Measurements from ENCODE around the gene TMEM205. TPM values are rescaled to one million over a fixed set of nuclear protein-coding genes. Genes with fewer than 3 reads are reported as not detected.
A peak's percentile ranks its signal among the peaks of the same experiment; 100 is the strongest.
"Not testable (repeated sequence)": the region's sequence is repeated elsewhere in the genome, so short reads cannot be mapped to it uniquely, and the experiment has no call there.

The TMEM205 gene
- polyA plus RNA-seq (ENCODE audit: insufficient read length): 121 TPM
- long read RNA-seq, donor 1, transcript TMEM205-216 (4 exons, 792 nt): major isoform, 46 of 99 reads
- long read RNA-seq, donor 1, transcript TMEM205-205 (4 exons, 677 nt): minor isoform, 7 of 99 reads
- long read RNA-seq, donor 1, transcript TMEM205-203 (2 exons, 1,147 nt): minor isoform, 20 of 99 reads
- long read RNA-seq, donor 1, transcript TMEM205-210 (4 exons, 840 nt): minor isoform, 15 of 99 reads
- long read RNA-seq, donor 1, partial matches to known transcripts: 0 of 99 reads
- long read RNA-seq, donor 1, other reads (novel, unspliced or antisense): 0 of 99 reads
- long read RNA-seq, donor 2, transcript TMEM205-201 (3 exons, 1,034 nt): minor isoform, 11 of 86 reads
- long read RNA-seq, donor 2, transcript TMEM205-210 (4 exons, 840 nt): minor isoform, 8 of 86 reads
- long read RNA-seq, donor 2, transcript TMEM205-216 (4 exons, 792 nt): major isoform, 46 of 86 reads
- long read RNA-seq, donor 2, transcript TMEM205-203 (2 exons, 1,147 nt): minor isoform, 13 of 86 reads
- long read RNA-seq, donor 2, partial matches to known transcripts: 0 of 86 reads
- long read RNA-seq, donor 2, other reads (novel, unspliced or antisense): 0 of 86 reads
- long read RNA-seq, donor 3, transcript TMEM205-201 (3 exons, 1,034 nt): minor isoform, 6 of 87 reads
- long read RNA-seq, donor 3, transcript TMEM205-210 (4 exons, 840 nt): minor isoform, 11 of 87 reads
- long read RNA-seq, donor 3, transcript TMEM205-203 (2 exons, 1,147 nt): minor isoform, 9 of 87 reads
- long read RNA-seq, donor 3, transcript TMEM205-216 (4 exons, 792 nt): major isoform, 52 of 87 reads
- long read RNA-seq, donor 3, partial matches to known transcripts: 0 of 87 reads
- long read RNA-seq, donor 3, other reads (novel, unspliced or antisense): 0 of 87 reads
- long read RNA-seq, donor 4, transcript TMEM205-216 (4 exons, 792 nt): major isoform, 6 of 10 reads
- long read RNA-seq, donor 4, partial matches to known transcripts: 0 of 10 reads
- long read RNA-seq, donor 4, other reads (novel, unspliced or antisense): 0 of 10 reads
- long read RNA-seq, donor 5, transcript TMEM205-216 (4 exons, 792 nt): major isoform, 98 of 180 reads
- long read RNA-seq, donor 5, transcript TMEM205-201 (3 exons, 1,034 nt): minor isoform, 18 of 180 reads
- long read RNA-seq, donor 5, transcript TMEM205-210 (4 exons, 840 nt): minor isoform, 20 of 180 reads
- long read RNA-seq, donor 5, transcript TMEM205-203 (2 exons, 1,147 nt): minor isoform, 18 of 180 reads
- long read RNA-seq, donor 5, partial matches to known transcripts: 0 of 180 reads
- long read RNA-seq, donor 5, other reads (novel, unspliced or antisense): 0 of 180 reads
- long read RNA-seq, donor 6, transcript TMEM205-216 (4 exons, 792 nt): major isoform, 52 of 95 reads
- long read RNA-seq, donor 6, transcript TMEM205-210 (4 exons, 840 nt): minor isoform, 16 of 95 reads
- long read RNA-seq, donor 6, transcript TMEM205-201 (3 exons, 1,034 nt): minor isoform, 9 of 95 reads
- long read RNA-seq, donor 6, transcript TMEM205-205 (4 exons, 677 nt): minor isoform, 10 of 95 reads
- long read RNA-seq, donor 6, partial matches to known transcripts: 0 of 95 reads
- long read RNA-seq, donor 6, other reads (novel, unspliced or antisense): 0 of 95 reads
- long read RNA-seq, donor 7, transcript TMEM205-203 (2 exons, 1,147 nt): minor isoform, 15 of 138 reads
- long read RNA-seq, donor 7, transcript TMEM205-205 (4 exons, 677 nt): minor isoform, 9 of 138 reads
- long read RNA-seq, donor 7, transcript TMEM205-210 (4 exons, 840 nt): minor isoform, 20 of 138 reads
- long read RNA-seq, donor 7, transcript TMEM205-216 (4 exons, 792 nt): major isoform, 75 of 138 reads
- long read RNA-seq, donor 7, partial matches to known transcripts: 6 of 138 reads
- long read RNA-seq, donor 7, other reads (novel, unspliced or antisense): 0 of 138 reads
- long read RNA-seq, donor 8, transcript TMEM205-210 (4 exons, 840 nt): minor isoform, 5 of 47 reads
- long read RNA-seq, donor 8, transcript TMEM205-216 (4 exons, 792 nt): major isoform, 27 of 47 reads
- long read RNA-seq, donor 8, partial matches to known transcripts: 0 of 47 reads
- long read RNA-seq, donor 8, other reads (novel, unspliced or antisense): 0 of 47 reads

DNA sequence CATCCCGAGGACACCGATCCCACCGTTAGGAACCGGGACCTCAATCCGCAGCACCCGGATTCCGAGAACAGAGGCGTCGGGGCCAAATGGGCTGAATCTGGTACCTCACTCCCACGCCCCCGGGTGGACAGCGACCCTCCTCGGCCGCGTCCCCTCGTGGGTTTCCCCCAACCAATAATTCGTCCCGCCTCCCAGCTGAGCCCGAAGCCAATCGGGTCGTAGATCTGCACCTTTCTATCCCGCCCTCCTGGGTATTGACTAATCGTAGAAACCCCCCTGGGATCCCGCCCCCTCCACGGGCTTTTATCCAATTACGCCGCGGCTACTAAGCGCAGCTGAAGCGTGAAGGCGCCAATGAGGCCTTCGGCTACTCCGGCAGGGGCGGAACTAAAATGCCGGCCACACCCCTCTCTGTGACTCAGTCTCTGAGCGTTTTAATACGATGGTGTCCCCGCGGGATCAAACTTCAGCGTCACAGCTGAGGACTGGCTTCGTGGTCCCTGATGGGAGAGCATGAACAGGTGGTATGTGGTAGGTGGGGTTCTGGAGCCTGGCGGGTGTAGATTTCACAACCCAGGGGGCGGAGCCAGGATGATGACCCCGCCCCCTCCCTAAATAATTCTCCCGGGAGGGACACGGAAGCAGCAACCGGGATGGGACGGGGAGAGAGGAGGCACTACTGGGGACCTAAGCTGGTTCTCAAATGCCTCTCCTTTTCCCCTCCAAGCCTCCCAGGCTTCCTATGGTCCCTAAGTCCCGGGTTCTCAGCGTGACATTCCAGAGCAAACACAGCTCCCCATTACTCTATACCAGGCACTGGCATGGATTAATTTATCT, at the start of gene TMEM205, which contains the start of gene CCDC159:
Gene TMEM205 (minus strand): TSS at position 165 of the 837 bp plus-strand sequence. CDS start 649 bp downstream, outside the sequence.
Gene CCDC159 (plus strand): TSS at position 416 of the 837 bp plus-strand sequence. CDS start 88 bp downstream, at position 504.
- DNase-seq: peak; percentile 99

GRCh38 chr19:11390933-11391680, 45.0 kb upstream of the TMEM205 start:
- no peak for DNase-seq

DNA sequence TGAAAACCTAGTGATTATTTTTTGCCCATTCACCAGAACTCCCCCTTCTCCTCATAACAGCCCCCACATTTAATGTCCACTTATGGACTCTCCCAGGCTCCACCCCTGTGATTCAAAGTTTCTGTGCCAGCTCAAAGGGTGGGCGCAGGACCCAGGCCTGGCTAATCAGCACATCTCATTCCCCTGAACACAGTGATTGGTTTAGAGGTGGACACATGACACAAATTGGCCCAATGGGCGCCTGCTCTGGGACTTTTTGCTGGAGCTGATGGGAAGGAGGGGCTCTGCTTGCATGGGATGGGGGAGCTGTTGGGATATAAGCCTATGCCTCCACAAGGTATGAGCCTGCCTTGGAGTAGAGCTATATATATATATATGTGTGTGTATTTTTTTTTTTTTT, 44.3 kb upstream of the TMEM205 start:
- no peak for DNase-seq

- DNase-seq: no peak
Observed at GRCh38 chr19:11387162-11388034, 41.3 kb upstream of the TMEM205 start.

DNA sequence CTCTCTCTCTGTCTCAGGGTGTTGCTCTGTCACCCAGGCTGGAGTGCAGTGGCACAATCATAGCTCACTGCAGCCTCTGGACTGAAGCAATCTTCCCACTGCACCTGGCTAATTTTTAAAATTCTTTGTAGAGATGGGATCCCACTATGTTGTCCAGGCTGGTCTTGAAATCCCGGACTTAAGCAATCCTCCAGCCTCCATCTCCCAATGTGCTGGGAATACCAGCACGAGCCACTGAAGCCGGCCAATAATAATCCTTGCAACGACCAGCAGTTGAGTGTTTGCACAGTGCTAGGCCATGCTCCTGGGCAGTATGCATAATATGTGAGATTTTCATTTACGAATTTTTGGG, 38.7 kb upstream of the TMEM205 start:
- DNase-seq: no peak

DNA sequence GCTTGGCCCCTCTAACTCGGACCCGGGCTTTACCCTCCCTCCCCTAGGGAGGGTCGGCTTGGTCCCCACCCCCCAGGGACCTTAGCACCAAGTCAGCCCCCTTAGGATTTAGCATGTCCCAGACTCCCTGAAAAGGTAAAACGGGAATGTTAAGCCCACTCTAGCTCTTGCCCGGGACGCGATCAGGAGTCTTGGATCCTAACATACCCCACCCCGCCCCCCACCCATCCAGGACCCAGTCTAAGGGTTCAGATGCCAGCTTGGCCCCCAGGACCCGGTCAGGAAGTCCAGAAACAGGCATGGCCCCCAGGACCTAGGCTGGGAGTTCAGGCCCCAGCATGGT, 37.6 kb upstream of the TMEM205 start:
- no peak for DNase-seq

DNA sequence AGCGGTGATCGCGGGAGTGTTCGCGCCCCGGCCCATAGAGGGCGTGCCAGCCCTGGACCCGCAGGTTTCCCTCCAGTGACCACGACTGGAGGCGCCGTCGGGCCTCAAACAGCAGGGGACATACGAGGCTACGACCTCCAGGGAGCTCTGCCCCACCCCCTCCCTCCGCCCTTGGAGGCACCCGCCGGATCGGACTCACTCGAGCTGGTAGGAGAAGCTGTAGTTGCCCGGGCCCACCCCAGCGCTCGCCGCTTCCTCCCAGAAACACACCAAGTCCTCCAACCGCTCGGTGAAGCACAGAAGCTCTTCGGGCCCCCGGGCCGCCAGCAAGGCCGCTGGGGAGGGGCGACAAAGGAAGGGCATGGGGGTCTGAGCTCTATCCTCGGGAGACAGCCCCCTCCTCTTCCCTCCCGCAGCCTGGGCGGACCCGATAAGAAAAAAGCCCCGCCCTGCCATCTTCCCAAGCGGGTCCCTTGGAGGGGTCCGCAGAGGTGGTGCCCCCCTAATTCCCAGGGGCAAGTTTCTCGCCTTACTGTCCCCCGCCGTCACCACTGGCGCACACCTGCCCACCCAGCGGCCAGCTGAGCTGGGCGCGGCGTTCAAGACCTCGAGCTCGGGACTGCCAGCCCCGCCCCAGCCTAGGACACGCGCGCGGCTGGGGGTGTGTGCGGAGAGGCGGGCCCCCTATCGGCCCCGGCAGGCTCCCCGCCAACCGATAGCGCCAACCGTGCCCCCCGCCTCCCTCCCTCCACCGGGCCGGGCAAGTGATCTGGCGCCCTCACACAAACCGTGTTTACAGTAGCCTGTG, 37.0 kb upstream of the TMEM205 start:
- no peak for DNase-seq

GRCh38 chr19:11380653-11381537, 34.8 kb upstream of the TMEM205 start:
- DNase-seq: peak; percentile 97

DNA sequence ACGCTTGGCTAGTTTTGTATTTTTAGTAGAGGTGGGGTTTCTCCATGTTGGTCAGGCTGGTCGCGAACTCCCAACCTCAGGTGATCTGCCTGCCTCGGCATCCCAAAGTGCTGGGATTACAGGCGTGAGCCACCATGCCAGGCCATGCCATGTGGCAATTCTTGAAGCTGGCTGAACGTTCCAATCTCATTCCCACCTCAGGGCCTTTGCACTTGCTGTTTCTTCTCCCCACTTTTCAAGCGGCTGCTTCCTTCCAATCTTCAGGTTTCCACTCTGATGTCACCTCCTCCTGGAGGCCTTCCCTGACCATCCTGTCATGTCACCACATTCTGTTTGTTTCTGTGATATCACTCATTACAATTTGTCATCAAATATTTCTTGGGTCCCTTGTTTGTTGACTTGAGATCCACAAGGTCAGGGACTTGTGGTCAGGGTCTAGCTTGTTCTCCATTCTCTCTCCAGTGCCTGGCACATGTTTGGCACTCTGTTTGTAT, 33.8 kb upstream of the TMEM205 start:
- no peak for DNase-seq

DNA sequence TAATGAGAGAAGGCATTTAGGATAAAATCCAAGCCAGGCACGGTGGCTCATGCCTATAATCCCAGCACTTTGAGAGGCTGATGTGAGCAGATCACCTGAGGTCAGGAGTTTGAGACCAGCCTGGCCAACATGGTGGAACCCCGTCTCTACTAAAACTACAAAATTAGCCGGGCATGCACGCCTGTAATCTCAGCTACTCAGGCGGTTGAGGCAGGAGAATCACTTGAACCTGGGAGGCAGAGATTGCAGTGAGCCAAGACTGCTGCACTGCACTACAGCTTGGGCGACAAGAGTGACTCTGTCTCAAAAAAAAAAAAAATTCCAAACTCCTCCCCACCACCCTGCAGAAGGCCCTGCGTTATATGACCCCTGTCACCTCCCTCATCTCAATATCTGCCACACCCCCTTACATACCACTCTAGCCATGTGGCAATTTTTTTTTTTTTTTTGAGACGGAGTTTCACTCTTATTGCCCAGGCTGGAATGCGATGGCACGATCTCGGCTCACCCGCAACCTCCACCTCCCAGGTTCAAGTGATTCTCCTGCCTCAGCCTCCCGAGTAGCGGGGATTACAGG, 33.3 kb upstream of the TMEM205 start:
- not testable (repeated sequence) for DNase-seq

GRCh38 chr19:11378319-11379189, 32.5 kb upstream of the TMEM205 start:
- DNase-seq: no peak

- no peak for DNase-seq
Observed at GRCh38 chr19:11377756-11378155, 31.7 kb upstream of the TMEM205 start.

- no peak for DNase-seq
Observed at GRCh38 chr19:11377237-11377636, 31.2 kb upstream of the TMEM205 start.

Data from left kidney (tissue), 8 donors.